Thyroid gland (tissue), 4 donors: ENCODE results near the gene SIRT2.

Experiments
- POLR2A ChIP-seq, 2 donors: fragments of 450-650 bp; IDR thresholded peaks; one replicate each; pipeline ENCODE4 v1.6.1; 2017; ENCODE audit warnings: antibody characterized with exemption in 2 of 2, mild to moderate bottlenecking in 2 of 2, moderate library complexity in 1 of 2
- TF ChIP-seq, protein P1 (sequence below), 6 experiments: fragments of 200-600 bp in 3 of 6; fragments of 450-650 bp in 3 of 6; sonication (generic) in 3 of 6; IDR thresholded peaks; one replicate each; pipeline ENCODE4 v1.5.1; 2016 to 2019; ENCODE audit warnings: antibody characterized with exemption in 6 of 6, mild to moderate bottlenecking in 2 of 6, inconsistent platforms in 1 of 6, moderate library complexity in 1 of 6

DNA sequence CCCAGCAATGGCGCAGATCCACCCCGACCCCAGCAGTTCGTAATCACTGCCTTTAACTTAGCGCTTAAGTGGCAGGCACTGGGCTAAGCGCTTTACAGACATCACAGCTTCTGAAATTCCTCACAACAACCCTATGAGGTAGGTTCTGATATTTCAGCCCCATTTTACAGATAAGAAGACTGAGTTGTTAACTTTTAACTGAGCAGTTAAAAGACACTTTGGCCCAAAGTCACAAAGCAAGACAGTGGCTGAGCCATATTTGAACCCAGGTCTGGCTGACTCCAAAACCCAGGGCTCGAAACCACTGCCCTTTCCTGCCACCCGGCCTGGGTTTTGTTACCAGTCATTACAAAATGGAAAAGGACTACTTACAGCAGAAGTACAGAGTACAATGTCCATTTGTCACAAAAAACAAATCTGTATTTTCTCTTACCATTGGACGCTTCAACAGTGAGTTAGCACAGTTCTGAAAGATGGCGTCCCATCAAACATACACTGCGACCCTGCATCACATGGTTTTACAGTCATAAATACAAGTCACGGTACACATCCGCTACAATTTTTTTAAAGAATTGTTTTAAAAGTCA is 58.1 kb downstream of the SIRT2 start:
- TF ChIP-seq, protein P1, sequence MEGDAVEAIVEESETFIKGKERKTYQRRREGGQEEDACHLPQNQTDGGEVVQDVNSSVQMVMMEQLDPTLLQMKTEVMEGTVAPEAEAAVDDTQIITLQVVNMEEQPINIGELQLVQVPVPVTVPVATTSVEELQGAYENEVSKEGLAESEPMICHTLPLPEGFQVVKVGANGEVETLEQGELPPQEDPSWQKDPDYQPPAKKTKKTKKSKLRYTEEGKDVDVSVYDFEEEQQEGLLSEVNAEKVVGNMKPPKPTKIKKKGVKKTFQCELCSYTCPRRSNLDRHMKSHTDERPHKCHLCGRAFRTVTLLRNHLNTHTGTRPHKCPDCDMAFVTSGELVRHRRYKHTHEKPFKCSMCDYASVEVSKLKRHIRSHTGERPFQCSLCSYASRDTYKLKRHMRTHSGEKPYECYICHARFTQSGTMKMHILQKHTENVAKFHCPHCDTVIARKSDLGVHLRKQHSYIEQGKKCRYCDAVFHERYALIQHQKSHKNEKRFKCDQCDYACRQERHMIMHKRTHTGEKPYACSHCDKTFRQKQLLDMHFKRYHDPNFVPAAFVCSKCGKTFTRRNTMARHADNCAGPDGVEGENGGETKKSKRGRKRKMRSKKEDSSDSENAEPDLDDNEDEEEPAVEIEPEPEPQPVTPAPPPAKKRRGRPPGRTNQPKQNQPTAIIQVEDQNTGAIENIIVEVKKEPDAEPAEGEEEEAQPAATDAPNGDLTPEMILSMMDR (IDR thresholded peaks at IDR 0.05) = no peak
- TF ChIP-seq POLR2A (IDR thresholded peaks at IDR 0.05) = no peak
